GM12873 (cell line): ENCODE measurements around the gene BRD3OS.

Experiments used
- TF ChIP-seq, protein P1 (sequence below): IDR thresholded peaks from 2 replicates; pipeline ENCODE4 v1.5.1; 2012; ENCODE audit warnings: low read depth, mild to moderate bottlenecking, moderate library complexity, low read length, control low read depth; ENCODE audit not compliant: insufficient read depth; ENCODE audit errors: missing control alignments

Gene BRD3OS

GRCh38 chr9:134014946-134015345, 10.3 kb upstream of the BRD3OS start:
- TF ChIP-seq, protein P1, sequence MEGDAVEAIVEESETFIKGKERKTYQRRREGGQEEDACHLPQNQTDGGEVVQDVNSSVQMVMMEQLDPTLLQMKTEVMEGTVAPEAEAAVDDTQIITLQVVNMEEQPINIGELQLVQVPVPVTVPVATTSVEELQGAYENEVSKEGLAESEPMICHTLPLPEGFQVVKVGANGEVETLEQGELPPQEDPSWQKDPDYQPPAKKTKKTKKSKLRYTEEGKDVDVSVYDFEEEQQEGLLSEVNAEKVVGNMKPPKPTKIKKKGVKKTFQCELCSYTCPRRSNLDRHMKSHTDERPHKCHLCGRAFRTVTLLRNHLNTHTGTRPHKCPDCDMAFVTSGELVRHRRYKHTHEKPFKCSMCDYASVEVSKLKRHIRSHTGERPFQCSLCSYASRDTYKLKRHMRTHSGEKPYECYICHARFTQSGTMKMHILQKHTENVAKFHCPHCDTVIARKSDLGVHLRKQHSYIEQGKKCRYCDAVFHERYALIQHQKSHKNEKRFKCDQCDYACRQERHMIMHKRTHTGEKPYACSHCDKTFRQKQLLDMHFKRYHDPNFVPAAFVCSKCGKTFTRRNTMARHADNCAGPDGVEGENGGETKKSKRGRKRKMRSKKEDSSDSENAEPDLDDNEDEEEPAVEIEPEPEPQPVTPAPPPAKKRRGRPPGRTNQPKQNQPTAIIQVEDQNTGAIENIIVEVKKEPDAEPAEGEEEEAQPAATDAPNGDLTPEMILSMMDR, result no peak

DNA sequence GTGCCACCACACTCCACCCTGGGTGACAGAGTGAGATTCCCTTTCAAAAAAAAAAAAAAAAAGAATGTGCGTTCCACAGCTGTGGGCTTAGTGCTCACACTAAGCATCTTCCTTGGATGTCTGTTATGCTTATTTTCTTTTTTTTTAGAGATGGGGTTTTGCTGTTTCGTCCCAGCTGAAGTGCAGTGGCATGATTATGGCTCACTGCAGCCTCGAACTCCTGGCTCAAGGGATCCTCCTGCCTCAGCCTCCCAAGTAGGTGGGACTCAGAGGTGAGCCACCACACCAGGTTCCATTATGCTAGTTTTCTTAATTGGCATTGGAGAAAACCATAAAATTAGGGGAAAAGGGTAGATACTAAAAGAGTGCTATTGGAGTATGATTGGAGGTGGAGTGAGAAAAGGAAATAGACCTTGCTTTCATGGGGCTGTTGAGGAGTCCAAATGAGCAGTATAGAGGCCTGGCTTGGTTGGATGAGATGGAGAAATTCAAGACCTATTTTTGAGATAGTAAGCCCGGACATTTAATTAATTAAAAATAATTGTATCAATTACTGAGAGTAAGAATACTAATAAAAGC, 978 bp upstream of the BRD3OS start:
- TF ChIP-seq, protein P1, result no peak

DNA sequence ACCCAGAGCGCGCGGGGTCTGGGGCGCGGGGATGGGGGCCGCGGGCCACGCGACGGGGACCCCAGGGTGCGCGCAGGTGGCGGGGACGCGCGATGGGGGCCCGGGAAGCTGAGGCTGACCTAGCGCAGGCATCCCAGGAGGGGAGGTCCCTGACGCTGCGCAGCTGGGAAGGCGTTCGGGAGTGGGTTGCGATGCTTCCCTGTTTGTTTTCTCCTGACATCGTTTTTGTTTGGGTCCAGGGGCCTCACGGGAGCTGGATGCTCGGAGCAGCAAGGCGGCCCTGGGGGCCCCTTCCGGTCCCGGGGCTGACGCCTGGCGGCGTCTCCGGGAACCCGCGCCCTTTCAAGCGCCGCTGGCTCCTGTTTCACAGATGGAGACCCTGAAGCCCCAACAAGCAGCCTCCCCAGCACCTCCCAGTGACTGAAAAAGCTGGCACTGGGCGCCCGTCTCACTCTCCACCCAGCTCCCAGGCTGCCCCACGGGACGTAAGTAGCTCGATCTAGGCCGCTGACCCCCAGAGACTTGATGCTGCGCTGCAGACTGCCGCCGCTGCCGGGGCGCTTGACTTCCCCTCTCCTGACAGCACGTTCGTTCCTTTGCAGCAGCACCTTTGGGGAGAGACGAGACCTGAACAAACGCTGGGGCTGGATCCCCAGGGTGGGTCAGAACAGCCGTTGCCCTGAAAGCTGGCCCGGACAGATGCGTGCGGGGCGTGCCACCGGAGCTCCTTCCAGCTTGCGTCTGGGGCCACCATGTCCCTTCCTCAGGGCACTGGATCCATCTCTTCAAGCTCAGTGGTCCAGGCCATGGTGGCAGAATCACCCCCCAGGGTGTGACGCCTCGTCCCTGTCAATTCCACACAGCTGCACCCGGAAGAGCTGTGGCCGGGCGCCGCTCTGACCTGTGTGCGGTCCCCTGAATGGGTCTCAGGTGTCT, 593 bp downstream of the BRD3OS start:
- TF ChIP-seq, protein P1, result peak; percentile 49

GRCh38 chr9:134026581-134026980, 1.3 kb downstream of the BRD3OS start:
- TF ChIP-seq, protein P1, result no peak

DNA sequence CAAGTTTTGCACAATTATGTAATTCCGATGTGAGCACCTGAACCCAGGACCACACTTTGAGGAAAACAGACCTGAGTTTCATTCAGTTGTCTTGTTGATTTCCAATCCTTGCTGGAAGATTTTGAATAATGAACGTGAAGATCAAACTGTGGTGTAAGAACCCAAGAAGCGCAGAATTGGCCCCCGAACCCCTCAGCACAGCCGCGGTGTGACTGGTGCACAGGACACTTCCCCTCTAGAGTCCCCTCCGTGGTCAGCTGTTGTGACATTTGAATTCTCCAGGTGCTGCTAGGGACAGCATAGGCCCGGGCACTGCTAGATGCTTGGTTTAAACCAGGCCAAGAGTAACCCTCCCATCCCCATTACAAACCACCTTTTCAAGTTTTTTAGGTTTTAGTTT, 1.7 kb downstream of the BRD3OS start:
- TF ChIP-seq, protein P1, result no peak

GRCh38 chr9:134027561-134027960, 2.3 kb downstream of the BRD3OS start:
- TF ChIP-seq, protein P1, result no peak

DNA sequence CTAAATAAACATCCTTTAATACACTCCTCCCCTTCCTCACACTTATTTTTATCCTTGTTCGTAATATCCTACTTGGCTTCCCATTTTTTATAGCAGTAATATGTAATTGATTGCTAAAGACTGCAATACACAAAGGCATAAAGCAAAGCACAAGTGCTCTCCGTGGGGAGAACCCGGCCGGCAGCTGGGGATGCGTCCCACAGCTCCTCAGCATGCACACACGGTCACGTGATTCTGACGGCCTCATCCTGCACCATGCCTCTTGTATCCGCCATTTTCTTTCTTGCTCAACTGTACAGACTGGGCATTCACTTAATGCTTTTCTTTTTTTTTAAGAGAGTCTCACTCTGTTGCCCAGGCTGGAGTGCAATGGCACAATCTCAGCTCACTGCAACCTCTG, 2.8 kb downstream of the BRD3OS start:
- TF ChIP-seq, protein P1, result no peak
